Epithelial cell of alveolus of lung (primary cell): ENCODE measurements around the gene CDC73. TPM values are rescaled to one million over a fixed set of nuclear protein-coding genes. Genes with fewer than 3 reads are reported as not detected.

Source experiments
- total RNA-seq: library from RNA; depleted of rRNA; stranded (reverse); fragments of >200 nt; gene quantifications from 2 replicates; pipeline ENCODE4 v1.2.1, GENCODE V29; 2015

Gene CDC73
- total RNA-seq: 14.1 and 17.3 TPM in 2 replicates

DNA sequence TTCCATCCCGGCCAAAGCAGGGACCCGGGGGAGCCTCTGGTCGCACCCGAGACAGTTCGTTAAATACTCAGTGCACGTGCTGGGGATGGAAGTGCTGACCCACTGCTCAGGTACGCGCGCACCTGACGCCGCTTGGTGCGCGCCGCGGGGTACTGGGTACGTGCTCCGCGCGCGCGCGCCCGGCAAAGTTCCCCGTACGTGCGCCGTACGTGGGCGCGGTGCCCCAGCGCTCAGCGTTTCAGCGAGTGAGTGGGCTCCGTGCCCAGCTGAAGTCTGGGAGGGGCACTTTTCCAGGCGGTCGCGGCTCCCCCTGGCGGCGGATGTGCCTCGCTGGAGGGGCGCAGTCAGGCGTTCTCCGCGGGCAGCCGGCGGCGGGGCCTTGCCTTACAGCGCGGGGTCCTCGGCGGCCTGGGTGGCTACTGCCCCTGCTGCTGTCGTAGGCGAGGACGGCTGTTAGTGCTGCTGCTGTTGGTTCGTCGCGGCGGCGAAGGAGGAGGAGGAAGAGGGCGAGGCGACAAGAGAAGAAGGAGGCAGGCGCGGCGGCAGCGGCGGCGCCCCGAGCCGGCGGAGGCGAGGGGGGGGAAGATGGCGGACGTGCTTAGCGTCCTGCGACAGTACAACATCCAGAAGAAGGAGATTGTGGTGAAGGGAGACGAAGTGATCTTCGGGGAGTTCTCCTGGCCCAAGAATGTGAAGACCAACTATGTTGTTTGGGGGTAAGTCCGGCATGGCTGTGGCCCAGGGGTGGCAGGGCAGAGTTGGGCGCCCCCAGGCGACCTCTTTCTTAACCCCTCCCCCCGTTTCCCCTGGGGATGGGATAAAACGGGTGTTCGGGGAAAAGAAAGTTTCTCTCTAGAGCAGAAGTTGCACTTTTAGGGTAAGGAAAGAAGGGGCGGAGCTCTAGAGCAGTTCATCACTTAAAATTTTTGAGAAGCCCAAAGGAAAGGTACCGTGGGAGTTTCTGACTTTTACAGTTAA, at the start of gene CDC73:
TSS of gene CDC73 (plus strand) at position 416 of the 978 bp plus-strand sequence. CDS start at position 586, 170 bp downstream.

DNA sequence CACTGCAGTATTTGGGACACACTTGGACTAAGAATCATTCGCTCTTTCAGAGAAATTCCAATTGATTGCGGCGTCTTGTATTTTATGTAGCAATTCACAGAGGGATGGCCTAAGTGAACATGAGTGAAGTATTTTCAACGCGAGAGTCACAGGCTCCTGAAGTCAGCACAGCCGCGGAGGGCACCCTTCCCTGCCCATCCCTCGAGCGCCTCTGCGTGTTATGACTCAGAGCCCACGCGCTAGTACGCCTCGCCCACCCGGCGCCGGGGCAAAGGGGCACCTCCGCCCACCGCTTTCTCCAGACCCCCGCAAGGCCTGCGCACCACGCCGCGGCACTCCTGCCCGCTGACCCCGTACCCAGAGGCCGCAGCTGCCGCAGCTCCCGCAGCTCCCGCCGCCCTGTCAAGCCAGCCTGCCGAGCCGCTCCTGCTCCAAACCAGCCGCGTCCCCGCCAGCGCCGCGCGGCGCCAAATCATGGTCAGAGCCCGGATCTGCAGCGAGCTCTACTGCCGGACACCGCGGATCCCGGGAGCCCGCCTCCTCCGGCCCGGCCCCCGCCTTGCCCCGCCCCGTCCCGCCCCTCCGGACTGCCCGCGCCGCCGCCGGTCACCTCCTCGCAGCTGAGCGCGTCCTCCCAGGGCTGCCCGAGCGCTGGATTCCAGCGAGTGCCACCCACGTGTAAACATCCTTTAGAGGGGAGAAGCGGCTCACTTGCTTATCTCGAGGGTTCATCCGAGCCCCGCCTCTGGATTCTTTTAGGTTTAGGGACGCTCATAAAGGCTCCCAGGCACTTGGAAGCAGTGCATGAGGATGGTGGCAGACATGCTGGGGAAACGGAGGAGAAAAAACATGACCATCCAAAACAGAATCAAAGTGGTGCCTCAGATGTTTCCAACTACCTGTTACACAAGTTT, 16.7 kb upstream of the CDC73 start, which contains the start of gene GLRX2:
TSS of gene GLRX2 (minus strand) at position 508 of the 914 bp plus-strand sequence. CDS start at position 476, 32 bp downstream.

GRCh38 chr1:193185901-193186731, 64.3 kb downstream of the CDC73 start, which contains the start of gene B3GALT2:
B3GALT2 (minus strand) TSS chr1:193186613; CDS start chr1:193181562, 5,051 bp downstream.

Other genes with a start within 250 kb of the CDC73 start
- gene UCHL5, start 62.7 kb upstream of the CDC73 start, total RNA-seq: 14.7 and 23.0 TPM in 2 replicates
- 94.7 and 118 TPM in 2 replicates for gene RO60, start 62.4 kb upstream of the CDC73 start, total RNA-seq
- gene GLRX2, start 16.6 kb upstream of the CDC73 start, total RNA-seq: 12.5 and 14.9 TPM in 2 replicates
- 0.24 and 1.8 TPM in 2 replicates for gene B3GALT2, start 64.6 kb downstream of the CDC73 start, total RNA-seq